WERI-Rb-1 (cell line): ENCODE results near the gene GFOD1.
"Not testable (repeated sequence)": the region's sequence is repeated elsewhere in the genome, so short reads cannot be mapped to it uniquely, and the experiment has no call there.

ENCODE experiments used
- DNase-seq: peaks from one replicate; pipeline ENCODE4 v3.0.0-alpha.2; 2020
- H3K27ac ChIP-seq: fragments of 250-450 bp; sonication (Bioruptor Pico); 2 replicates; pipeline ENCODE4 v1.5.1; 2020; ENCODE audit warnings: mild to moderate bottlenecking, moderate library complexity
- H3K27me3 ChIP-seq: fragments of 250-450 bp; sonication (Bioruptor Pico); 2 replicates; pipeline ENCODE4 v1.5.1; 2021; ENCODE audit warnings: mild to moderate bottlenecking, low read depth, moderate library complexity; ENCODE audit not compliant: insufficient read depth, severe bottlenecking
- H3K36me3 ChIP-seq: fragments of 250-450 bp; sonication (Bioruptor Pico); 2 replicates; pipeline ENCODE4 v1.5.1; 2020; ENCODE audit warnings: mild to moderate bottlenecking, moderate library complexity
- H3K4me3 ChIP-seq: 2 replicates; pipeline ENCODE4 v1.5.1; 2011; ENCODE audit warnings: low read depth, mild to moderate bottlenecking, control low read depth, low read length
- H3K9me3 ChIP-seq: fragments of 250-450 bp; sonication (Bioruptor Pico); 2 replicates; pipeline ENCODE4 v1.5.1; 2021; ENCODE audit warnings: mild to moderate bottlenecking, moderate library complexity; ENCODE audit not compliant: severe bottlenecking
- CTCF ChIP-seq: IDR thresholded peaks from 2 replicates; pipeline ENCODE4 v1.5.1; 2011; ENCODE audit warnings: low read depth, mild to moderate bottlenecking, control low read depth, inconsistent platforms, low read length

The GFOD1 gene

GRCh38 chr6:13332349-13332706 lies 155.1 kb downstream of the GFOD1 start:
- Histone ChIP-seq H3K9me3 (no peaks in the 10 kb centered on the region), H3K27ac (no peak overlapping the region), H3K4me3 (no peak overlapping the region), H3K36me3 (peaks cover 2% of the 10 kb centered on the region), H3K27me3 (no peaks in the 10 kb centered on the region)
- TF ChIP-seq CTCF = no peak
- DNase-seq = no peak

- Histone ChIP-seq H3K9me3 (no peaks in the 10 kb centered on the region), H3K4me3 (no peak overlapping the region), H3K27me3 (no peaks in the 10 kb centered on the region), H3K27ac (no peak overlapping the region), H3K36me3 (peaks cover 2% of the 10 kb centered on the region)
- TF ChIP-seq CTCF = peak; percentile 49
- DNase-seq = no peak
These were observed 155.7 kb downstream of the GFOD1 start for GRCh38 chr6:13331516-13332348.

GRCh38 chr6:13328875-13329183 lies 158.6 kb downstream of the GFOD1 start:
- Histone ChIP-seq H3K4me3 (peak overlapping the region; percentile 71), H3K36me3 (peaks cover 22% of the 10 kb centered on the region), H3K27me3 (no peaks in the 10 kb centered on the region), H3K27ac (peak overlapping the region; percentile 87), H3K9me3 (no peaks in the 10 kb centered on the region)
- no peak for DNase-seq
- no peak for TF ChIP-seq CTCF

- peaks cover 22% of the 10 kb centered on the region for H3K36me3 ChIP-seq
- no peaks in the 10 kb centered on the region for H3K9me3 ChIP-seq
- TF ChIP-seq CTCF = peak; percentile 25; the same call in 1 of the 2 replicates
- no peaks in the 10 kb centered on the region for H3K27me3 ChIP-seq
- peak within 1 kb of the TSS; percentile 71 for H3K4me3 ChIP-seq
- H3K27ac ChIP-seq = peak within 1 kb of the TSS; percentile 87
- DNase-seq = peak; percentile 98
These were observed 159.1 kb downstream of the GFOD1 start, which contains the start of gene TBC1D7 for GRCh38 chr6:13328076-13328874. Gene TBC1D7, minus strand, starts transcription at chr6:13328537. Its CDS starts 1,639 bp downstream, at chr6:13326898.

- Histone ChIP-seq H3K36me3 (peaks cover 25% of the 10 kb centered on the region), H3K4me3 (peak overlapping the region; percentile 71), H3K27ac (peak overlapping the region; percentile 87), H3K9me3 (no peaks in the 10 kb centered on the region), H3K27me3 (no peaks in the 10 kb centered on the region)
- no peak for DNase-seq
- TF ChIP-seq CTCF = no peak
These were observed 159.7 kb downstream of the GFOD1 start for GRCh38 chr6:13327691-13328075.

- H3K27me3 ChIP-seq, H3K4me3 ChIP-seq, DNase-seq, H3K27ac ChIP-seq, H3K9me3 ChIP-seq: not testable (repeated sequence)
- H3K36me3 ChIP-seq = peaks cover 39% of the 10 kb centered on the region
These were observed 161.3 kb downstream of the GFOD1 start for GRCh38 chr6:13326031-13326586.
